Measurements from ENCODE around the gene SLX4IP. TPM values are rescaled to one million over a fixed set of nuclear protein-coding genes. Genes with fewer than 3 reads are reported as not detected.

The SLX4IP gene
- total RNA-seq, 3 donors from 2014 or later, result 5.7 to 9.7 (median 7.7) TPM

DNA sequence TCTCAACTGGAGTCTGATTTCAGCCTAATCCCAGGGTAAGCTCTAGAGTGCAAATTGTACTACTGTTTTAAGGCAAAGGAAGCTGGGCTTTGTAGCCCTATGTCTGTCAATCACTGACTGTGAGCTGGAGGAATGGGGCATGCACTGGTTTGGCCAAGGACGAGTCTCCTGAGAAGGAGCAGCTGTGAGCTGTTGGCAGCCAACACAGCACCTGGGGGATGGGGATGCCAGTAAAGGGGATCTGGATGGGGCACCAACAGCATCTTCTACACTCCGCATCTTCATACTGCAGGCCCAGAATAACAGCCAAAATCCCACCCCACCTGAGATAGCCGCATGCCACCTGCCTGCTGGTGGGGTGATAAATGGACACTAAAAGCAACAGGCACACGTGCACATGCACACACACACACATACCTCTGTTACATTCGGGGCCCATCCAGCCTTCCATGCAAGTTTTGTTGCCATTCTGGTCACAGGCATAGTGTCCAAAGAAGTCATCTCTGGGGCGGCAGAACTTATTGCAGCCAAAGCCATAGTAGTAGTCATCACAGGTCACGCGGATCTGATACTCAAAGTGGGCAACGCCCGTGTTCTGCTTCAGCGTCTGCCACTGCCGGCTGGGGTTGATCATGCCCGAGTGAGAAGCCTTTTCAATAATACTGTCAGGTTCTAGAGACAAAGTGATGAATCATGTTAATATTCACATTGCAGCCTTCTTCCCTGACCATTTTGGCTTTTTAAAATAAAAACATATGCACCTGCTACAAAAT lies 223.1 kb downstream of the SLX4IP start:
- intact Hi-C loops (cut with DNase I, micrococcal nuclease), result no loop called here
- no peak for ATAC-seq

DNA sequence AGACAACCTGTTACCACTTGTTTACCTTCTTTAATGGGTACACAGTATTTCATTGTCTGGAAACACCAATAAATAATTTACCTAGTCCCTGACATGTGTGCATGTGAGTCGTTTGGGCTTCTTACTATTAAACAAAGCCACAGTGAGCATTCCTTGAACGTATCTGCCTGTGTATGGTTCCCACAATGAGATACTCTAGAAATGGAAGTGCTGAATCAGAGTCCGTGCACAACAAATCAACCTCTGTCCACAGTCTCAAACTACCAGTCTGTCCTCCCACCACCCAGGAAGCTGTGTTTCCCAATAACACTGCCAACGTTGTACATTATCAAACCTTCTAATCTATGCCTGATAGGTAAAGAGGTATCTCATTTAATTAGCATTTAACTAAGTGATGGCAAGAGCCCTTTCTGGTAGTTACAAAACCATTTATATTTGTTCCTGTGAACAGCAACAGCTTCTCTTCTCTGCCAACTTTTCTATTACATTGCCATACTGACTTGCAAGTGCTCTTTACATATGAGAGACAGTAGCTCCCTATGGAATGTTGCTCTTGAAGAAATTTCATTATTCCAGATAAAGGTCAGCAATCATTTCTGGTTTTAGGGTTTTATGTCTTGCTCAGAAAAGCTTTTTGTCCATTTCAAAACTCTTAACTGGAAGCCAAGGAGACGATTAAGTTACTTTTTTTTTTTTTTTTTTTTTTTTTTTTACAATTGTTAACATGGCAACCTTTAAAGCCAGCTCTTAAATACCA lies 223.9 kb downstream of the SLX4IP start:
- no peaks in the 10 kb centered on the region for H3K9me3 ChIP-seq
- intact Hi-C loops (cut with DNase I, micrococcal nuclease), result no loop called here
- ATAC-seq, result no peak
- no peak overlapping the region for H3K4me3 ChIP-seq
- H3K36me3 ChIP-seq (ENCODE audit: low read depth), result no peaks in the 10 kb centered on the region
- H3K4me1 ChIP-seq (ENCODE audit: low read depth), result peaks cover 16% of the 10 kb centered on the region
- no peak for DNase-seq
- TF ChIP-seq, protein P1, sequence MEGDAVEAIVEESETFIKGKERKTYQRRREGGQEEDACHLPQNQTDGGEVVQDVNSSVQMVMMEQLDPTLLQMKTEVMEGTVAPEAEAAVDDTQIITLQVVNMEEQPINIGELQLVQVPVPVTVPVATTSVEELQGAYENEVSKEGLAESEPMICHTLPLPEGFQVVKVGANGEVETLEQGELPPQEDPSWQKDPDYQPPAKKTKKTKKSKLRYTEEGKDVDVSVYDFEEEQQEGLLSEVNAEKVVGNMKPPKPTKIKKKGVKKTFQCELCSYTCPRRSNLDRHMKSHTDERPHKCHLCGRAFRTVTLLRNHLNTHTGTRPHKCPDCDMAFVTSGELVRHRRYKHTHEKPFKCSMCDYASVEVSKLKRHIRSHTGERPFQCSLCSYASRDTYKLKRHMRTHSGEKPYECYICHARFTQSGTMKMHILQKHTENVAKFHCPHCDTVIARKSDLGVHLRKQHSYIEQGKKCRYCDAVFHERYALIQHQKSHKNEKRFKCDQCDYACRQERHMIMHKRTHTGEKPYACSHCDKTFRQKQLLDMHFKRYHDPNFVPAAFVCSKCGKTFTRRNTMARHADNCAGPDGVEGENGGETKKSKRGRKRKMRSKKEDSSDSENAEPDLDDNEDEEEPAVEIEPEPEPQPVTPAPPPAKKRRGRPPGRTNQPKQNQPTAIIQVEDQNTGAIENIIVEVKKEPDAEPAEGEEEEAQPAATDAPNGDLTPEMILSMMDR (IDR thresholded peaks at IDR 0.05), result no peak

More for the DNA sequence above, 223.1 kb downstream of the SLX4IP start:
- H3K9me3 ChIP-seq, result no peaks in the 10 kb centered on the region
- H3K36me3 ChIP-seq (ENCODE audit: low read depth), result no peaks in the 10 kb centered on the region
- TF ChIP-seq, protein P1 (IDR thresholded peaks at IDR 0.05), result no peak
- no peak overlapping the region for H3K4me3 ChIP-seq
- peaks cover 16% of the 10 kb centered on the region for H3K4me1 ChIP-seq (ENCODE audit: low read depth)
- DNase-seq, result no peak

GRCh38 chr20:10659651-10660601 lies 224.8 kb downstream of the SLX4IP start:
- H3K36me3 ChIP-seq (ENCODE audit: low read depth), result no peaks in the 10 kb centered on the region
- intact Hi-C loops (cut with DNase I, micrococcal nuclease), result no loop called here
- TF ChIP-seq, protein P1 (IDR thresholded peaks at IDR 0.05), result no peak
- DNase-seq (no peak), ATAC-seq (no peak)
- H3K4me1 ChIP-seq (ENCODE audit: low read depth), result peaks cover 13% of the 10 kb centered on the region
- H3K9me3 ChIP-seq, result no peaks in the 10 kb centered on the region
- H3K4me3 ChIP-seq, result no peak overlapping the region

- intact Hi-C loops (cut with DNase I, micrococcal nuclease), result no loop called here
- H3K36me3 ChIP-seq (ENCODE audit: low read depth), result no peaks in the 10 kb centered on the region
- H3K4me1 ChIP-seq (ENCODE audit: low read depth), result peaks cover 13% of the 10 kb centered on the region
- no peaks in the 10 kb centered on the region for H3K9me3 ChIP-seq
- no peak overlapping the region for H3K4me3 ChIP-seq
- TF ChIP-seq, protein P1 (IDR thresholded peaks at IDR 0.05), result no peak
- no peak for DNase-seq
- no peak for ATAC-seq
Measured at GRCh38 chr20:10660661-10661060, 225.6 kb downstream of the SLX4IP start.

- H3K9me3 ChIP-seq, result no peaks in the 10 kb centered on the region
- H3K4me3 ChIP-seq, result no peak overlapping the region
- no peaks in the 10 kb centered on the region for H3K36me3 ChIP-seq (ENCODE audit: low read depth)
- intact Hi-C loops (cut with DNase I, micrococcal nuclease), result no loop called here
- DNase-seq, result no peak
- H3K4me1 ChIP-seq (ENCODE audit: low read depth), result peaks cover 16% of the 10 kb centered on the region
- ATAC-seq, result no peak
- TF ChIP-seq, protein P1 (IDR thresholded peaks at IDR 0.05), result no peak
Measured at GRCh38 chr20:10661261-10661660, 226.2 kb downstream of the SLX4IP start.

Measured in mucosa of descending colon (tissue), 3 donors.